Measurements from ENCODE around the gene FLT4.

FLT4 gene

DNA sequence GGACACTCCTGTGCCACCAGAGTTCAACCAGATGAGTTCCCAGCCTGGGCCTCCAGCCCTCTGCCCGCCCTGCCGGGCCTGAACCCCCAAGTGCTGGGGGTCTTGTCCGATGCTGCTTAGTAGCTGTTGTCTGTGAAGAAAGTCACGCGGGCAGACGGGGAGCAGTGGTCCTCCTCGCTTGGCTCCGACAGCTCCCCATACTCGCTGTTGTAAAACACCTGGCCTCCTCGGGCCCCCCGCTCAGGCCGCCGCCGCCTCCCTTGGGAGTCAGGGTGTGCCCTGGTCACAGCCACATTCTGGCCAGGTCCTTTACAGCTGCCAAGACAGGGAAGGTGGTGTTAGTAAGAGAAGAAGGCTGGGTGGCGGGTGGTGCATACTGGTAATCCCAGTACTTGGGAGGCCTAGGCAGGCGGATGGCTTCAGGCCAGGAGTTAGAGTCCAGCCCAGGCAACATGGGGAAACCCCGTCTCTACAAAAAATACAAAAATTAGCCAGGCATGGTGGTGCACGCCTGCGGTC, 46.3 kb downstream of the FLT4 start:
- no peak for DNase-seq

DNA sequence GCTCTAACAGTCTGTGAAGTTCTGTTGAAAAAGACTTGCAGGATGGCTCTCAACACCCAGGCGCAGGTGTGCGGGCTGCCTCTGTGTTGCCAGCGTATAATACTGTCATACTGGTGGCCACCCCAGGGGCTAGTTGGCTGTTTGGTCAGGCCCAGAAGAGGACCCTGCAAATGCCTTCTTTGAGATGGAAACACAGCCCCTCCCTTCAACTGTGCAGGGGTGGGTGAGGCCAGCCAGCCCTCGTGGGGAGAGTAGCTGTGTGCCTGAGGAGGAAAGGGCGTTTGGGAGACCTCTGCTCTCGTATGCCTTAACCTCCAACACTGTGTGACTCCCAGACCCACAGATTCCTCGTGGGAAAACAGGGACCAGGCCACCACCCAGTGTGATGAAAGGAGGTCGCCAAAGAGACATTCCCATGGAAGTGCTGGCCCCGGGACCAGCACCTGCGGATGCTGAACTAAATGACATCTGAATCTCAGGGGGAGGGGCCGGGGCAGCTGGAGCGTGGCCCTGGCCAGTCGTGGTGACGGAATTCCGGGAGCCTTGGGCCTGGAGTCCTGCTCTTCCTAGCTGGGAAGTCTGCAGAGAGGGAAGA, 46.8 kb downstream of the FLT4 start:
- no peak for DNase-seq

GRCh38 chr5:180601591-180602480, 47.6 kb downstream of the FLT4 start:
- no peak for DNase-seq

GRCh38 chr5:180600554-180601041, 48.8 kb downstream of the FLT4 start:
- DNase-seq, result no peak

GRCh38 chr5:180599981-180600553, 49.3 kb downstream of the FLT4 start:
- no peak for DNase-seq

DNA sequence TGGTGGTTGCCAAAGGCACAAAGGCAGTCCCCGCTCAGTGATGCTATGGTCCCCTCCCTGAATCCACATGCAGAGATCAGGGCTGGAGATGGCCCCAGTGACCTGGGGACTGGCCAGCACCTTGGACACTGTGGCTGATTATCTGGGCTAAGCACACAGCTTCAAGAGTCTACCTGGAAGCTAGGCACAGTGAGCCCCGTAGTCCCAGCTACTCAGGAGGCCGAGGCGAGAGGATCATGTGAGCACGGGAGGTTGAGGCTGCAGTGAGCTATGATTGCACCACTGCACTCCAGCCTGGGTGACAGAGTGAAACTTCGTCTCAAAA, 49.8 kb downstream of the FLT4 start:
- no peak for DNase-seq

GRCh38 chr5:180598797-180599589, 50.4 kb downstream of the FLT4 start:
- DNase-seq, result no peak

DNA sequence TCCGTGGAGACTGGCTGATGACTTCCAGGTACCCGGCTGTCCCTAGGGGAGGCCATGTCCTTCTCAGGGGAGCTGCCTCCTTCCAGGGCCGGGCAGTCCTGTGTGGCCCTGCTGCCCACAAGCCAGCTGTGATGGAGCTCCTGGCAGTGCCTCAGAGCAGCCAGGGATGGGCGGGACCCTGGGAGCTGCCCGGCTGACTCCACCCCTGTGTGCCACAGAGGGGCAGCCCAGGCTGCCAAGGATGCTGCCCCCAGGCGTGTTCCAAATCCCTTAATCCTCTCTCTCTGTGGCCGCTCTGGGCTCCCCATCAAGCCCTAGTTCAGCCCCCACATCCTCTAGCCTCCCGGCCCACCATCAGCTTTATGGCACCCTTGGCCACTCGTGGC, 51.1 kb downstream of the FLT4 start:
- no peak for DNase-seq

- DNase-seq, result no peak
Observed at GRCh38 chr5:180596668-180597231, 52.6 kb downstream of the FLT4 start.

DNA sequence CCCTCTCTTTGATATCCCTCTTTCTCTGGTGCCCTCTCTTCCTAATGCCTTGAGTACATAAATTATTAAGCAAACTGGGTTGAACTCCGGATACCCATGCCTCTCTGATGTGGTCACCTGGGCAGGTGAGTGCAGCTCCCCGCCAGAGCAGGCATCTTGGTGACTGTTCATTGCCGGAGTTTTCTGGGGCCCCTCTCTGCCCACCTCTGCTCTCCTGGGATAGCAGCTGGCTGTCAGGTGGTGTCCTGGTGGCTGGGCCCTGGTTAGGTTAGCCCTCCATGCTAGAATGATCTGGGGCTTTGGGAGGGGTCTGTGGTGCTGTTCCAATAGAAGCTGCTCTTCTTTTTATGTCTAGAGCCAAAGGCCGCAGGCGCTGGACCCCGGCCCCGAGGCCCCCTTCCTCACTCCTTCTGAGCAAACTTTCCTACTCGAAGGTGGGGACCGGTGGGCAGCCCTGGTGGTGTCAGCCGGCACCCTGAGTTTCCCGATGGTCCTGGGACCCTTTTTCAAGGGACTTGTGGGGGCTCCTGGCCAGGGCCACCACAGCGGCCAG, 53.2 kb downstream of the FLT4 start:
- no peak for DNase-seq

DNA sequence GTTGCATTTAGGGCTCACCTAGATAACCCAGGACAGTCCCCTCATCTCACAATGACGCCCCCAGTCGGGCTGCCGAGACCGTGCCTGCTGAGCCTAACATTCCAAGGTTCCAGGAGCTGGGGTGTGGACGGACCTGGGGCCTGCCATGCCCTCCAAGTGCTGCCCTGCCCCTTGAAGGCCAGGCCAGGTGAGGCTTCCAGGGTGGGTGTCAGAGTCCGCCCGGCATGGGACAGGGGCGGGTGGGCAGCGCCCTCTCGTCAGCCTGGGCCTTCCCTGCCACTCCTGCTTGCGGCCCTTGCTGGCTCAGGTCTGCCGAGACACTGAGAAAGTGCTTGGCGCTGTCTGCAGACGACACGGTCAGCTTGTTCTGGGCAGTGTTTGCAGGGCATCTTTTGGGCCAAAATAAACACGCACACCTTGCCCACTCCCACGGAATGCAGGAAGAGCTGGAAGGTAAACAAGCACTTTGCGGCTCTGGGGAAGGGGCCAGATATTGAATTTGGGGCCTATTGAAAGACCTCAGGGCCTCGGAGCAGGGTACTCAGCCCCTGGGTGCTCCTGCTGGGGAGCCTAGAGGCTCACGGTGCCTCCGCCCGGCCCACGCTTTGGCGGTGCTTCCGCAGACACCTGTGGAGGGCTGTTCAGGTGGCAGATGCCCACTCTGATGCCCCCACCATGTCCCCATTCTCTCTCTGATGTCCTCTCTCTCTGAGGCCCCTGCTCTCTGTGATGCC, 53.9 kb downstream of the FLT4 start:
- no peak for DNase-seq

DNA sequence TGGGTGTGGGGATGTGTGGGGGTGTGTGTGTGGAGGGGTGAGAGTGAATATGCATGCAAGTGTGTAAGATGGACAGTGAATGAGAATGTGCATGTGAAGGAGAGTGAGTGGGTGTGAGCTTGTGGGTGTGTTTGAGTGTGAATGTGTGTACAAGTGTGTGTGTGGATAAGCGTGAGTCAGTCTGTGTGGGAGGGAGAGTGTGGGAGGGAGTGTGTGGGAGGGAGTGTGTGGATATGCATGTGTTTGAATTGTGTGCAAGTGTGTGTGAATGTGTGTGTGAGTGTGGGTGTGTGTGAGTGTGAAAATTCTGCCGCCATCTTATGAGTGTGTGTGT, 54.4 kb downstream of the FLT4 start:
- no peak for DNase-seq

DNA sequence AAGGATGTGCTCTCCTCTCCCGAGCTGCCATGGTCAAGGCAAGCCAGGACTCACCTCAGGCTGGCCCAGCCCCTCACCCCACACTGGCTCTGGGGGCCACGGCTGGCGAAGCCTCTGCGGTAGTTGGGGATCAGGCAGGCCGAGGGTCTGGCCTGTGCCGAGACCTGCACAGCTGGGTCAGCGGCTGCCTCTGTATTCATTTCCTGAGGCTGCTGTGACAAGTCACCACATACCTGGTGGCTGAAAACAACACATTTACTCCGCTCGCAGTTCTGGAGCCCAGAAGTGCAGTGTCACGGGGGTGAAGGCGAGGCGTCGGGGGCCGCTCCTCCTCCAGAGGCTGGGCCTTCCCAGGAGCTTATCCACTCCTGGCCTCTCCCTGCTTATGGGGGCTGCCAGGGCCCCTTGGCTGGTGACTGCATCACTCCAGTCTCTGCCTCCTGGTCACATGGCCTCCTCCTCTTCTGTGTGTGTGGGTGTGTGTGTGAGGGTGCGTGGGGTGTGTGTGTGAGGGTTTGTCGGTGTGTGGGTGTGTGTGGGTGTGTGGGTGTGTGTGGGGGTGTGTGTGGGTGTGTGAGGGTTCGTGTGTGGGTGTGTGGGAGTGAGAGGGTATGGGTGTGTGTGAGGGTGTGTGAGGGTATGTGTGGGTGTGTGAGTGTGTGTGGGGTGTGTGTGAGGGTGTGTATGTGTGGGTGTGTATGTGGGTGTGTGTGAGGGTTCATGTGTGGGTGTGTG, 54.9 kb downstream of the FLT4 start:
- no peak for DNase-seq

DNA sequence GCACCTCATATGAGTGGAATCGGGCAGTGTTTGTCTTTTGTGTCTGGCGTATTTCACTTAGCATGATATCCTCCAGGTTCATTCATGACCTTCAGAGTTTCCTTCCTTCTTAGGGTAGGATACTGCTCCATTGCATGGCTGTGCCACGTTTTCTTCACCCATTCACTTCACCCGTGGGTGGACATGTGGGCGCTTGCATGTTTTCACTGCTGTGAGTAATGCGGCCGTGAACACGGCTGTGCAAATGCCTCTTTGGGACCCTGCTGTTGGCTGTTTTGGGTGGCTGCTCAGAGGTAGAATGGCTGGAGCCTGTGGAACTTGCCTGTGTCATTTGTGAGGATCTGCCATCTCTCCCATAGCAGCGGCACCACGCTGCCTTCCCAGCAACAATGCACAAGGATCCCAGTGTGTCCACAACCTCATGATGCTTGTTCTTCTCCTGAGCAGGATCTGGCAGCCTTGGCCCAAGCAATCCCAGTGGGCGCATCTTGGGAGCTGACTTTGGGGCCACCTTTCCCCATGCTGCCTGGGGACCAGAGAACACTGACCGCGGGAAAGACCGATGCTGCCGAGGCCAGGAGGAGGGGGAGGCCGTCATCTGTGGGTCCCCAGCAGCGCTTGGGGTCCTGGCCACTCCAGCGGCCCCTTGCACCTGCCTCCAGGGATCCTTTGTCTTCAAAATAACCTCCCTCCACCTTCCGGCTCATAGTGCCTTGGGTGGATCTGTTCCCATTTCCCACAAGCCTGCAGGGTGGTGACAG, 55.8 kb downstream of the FLT4 start:
- no peak for DNase-seq

DNA sequence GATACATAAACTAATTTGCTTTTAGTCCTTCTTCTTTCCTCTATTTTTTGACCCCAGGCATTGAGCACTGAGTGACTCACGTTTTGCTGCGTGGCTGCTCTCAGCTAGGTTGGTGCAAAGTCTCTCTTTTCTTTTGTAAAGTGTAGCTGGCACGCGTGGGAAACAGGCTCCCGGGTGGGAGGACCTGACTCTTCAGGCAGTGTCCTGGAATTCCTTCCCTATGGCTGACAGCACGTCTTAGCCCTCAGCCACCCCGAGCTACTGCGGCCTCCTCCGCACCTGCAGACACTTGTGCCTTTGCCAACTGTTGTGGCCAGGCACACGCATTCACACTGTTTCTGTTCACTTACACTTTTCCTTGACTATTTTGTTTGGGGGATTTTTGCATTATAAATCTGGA, 57.2 kb downstream of the FLT4 start:
- DNase-seq, result no peak

GRCh38 chr5:180591311-180591887, 58.0 kb downstream of the FLT4 start, which contains the start of gene SCGB3A1:
Gene SCGB3A1 (minus strand): TSS chr5:180591499. CDS start chr5:180591462, 37 bp downstream.
- no peak for DNase-seq

GRCh38 chr5:180590543-180591310, 58.7 kb downstream of the FLT4 start:
- DNase-seq, result no peak

GRCh38 chr5:180589771-180590542, 59.4 kb downstream of the FLT4 start:
- DNase-seq, result no peak

All from activated naive CD4-positive, alpha-beta T cell (primary cell).